ENCODE results near the gene TGFBR3. TPM values are rescaled to one million over a fixed set of nuclear protein-coding genes. Genes with fewer than 3 reads are reported as not detected.

The TGFBR3 gene
- total and polyA plus RNA-seq, 2 of the 8 experiments (the other 6 are each of a cell fraction or from before 2014, with no cell fraction given) = 2.0 to 6.1 TPM

DNA sequence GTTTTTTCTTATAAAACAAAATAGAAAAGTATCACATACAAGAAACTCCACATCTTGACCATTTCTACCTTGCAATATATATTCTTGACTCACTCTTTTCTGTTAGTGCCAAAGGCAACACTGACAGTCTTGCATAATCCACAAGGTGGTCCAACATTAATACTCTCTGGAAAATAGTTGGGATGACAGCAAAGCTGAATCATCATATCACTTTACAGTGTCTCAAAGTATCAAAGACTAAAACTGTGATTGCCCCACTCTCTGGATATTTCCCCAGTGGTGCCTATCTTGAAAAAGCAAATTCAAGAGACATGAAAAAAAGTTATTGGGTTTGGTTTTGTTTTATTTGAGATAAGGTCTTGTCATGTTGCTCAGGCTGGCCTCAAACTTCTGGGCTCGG is 14.6 kb upstream of the TGFBR3 start (continued):
- no peak for TF ChIP-seq EP300 (IDR thresholded peaks at IDR 0.05; ENCODE audit: borderline replicate concordance in 1 of 2, low read depth in 2 of 2, low read length in 2 of 2)
- TF ChIP-seq RBBP5 (IDR thresholded peaks at IDR 0.05; ENCODE audit: borderline replicate concordance, low read depth, low read length) = no peak

Data from H1 (cell line).